Fibroblast of mammary gland (primary cell): ENCODE results near the gene NFIA.

Experiments used
- DNase-seq: peaks from one replicate; pipeline ENCODE4 v3.0.0-alpha.2; 2010; ENCODE audit warnings: low read depth
- H3K4me3 ChIP-seq: 2 replicates; pipeline ENCODE4 v1.5.1; 2011; ENCODE audit warnings: low read depth, mild to moderate bottlenecking, low read length, moderate library complexity; ENCODE audit not compliant: control insufficient read depth
- TF ChIP-seq, protein P1 (sequence below): conservative IDR thresholded peaks from 2 replicates; pipeline ENCODE4 v1.5.1; 2011; ENCODE audit warnings: low read depth, low read length, inconsistent platforms; ENCODE audit not compliant: control insufficient read depth, insufficient read depth

Gene NFIA

DNA sequence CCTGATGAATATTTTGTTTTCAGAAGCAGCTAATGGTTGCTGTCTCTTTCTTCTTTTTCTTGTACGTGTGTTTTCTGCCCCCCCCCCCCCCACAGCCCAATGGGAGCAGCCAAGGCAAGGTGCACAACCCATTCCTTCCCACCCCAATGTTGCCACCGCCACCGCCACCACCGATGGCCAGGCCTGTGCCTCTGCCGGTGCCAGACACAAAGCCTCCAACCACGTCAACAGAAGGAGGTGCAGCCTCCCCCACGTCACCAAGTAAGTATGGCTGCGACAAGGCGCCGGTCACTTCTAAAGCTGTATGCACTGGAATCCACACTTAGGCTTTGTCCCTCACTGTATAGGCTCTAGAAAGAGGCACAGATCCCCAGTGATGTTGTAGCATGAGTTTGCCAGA lies 324.1 kb downstream of the NFIA start:
- H3K4me3 ChIP-seq = no peak overlapping the region
- DNase-seq = no peak
- TF ChIP-seq, protein P1, sequence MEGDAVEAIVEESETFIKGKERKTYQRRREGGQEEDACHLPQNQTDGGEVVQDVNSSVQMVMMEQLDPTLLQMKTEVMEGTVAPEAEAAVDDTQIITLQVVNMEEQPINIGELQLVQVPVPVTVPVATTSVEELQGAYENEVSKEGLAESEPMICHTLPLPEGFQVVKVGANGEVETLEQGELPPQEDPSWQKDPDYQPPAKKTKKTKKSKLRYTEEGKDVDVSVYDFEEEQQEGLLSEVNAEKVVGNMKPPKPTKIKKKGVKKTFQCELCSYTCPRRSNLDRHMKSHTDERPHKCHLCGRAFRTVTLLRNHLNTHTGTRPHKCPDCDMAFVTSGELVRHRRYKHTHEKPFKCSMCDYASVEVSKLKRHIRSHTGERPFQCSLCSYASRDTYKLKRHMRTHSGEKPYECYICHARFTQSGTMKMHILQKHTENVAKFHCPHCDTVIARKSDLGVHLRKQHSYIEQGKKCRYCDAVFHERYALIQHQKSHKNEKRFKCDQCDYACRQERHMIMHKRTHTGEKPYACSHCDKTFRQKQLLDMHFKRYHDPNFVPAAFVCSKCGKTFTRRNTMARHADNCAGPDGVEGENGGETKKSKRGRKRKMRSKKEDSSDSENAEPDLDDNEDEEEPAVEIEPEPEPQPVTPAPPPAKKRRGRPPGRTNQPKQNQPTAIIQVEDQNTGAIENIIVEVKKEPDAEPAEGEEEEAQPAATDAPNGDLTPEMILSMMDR = no peak

DNA sequence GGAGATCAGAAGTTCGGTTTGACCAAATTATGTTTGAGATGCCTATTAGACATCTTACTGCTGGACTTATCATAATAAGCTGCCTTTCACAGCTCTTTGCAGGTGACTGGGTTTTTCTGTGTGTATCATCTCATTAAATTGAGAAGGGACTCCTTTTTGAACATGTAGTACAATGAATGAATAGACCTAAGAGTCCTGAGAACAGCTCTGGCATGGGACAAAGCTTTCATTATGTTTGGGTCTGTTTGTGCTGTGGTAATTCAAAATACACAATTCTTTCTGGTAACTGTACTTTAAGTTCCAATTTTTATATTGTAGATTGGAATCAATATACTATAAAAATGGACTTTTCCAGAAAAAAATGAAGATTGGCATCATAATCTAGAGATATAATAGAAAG lies 330.2 kb downstream of the NFIA start:
- no peak overlapping the region for H3K4me3 ChIP-seq
- DNase-seq = no peak
- TF ChIP-seq, protein P1 = no peak

DNA sequence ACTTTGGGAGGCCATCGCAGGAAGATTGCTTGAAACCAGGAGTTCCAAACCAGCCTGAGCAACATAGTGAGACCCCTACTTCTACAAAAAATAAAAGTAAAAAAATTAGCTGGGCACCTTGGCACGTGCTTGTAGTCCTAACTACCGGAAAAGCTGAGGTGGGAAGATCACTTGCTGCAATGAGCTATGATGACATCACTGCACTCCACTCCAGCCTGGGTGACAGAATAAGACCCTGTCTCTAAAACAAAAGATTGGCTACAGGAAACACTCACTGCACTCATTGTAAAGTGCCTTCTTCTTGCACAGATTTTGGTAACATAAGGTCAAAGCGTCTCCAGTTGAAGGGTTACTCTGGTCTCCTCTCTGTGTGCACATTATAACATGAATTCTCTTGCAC lies 336.8 kb downstream of the NFIA start:
- TF ChIP-seq, protein P1 = no peak
- no peak for DNase-seq
- no peak overlapping the region for H3K4me3 ChIP-seq

DNA sequence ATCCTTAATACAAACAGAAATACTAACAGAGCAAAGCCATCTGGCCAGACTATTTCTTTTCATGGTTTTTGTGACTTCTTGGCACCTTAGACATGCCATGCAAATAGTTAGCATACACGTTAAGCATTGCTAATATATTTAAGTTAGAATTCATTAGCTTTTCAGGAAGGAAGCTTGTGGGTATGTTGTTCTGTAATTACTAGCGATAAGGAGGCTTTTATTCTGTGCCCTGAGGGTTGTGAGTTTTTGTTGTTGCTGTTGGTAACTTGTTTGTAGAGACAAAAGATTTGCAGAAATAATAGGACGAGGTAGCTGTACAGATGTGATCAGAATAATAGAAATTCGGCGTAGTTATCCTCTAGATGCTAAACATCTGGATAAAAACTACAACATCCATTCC lies 337.3 kb downstream of the NFIA start:
- no peak for DNase-seq
- TF ChIP-seq, protein P1 = no peak
- no peak overlapping the region for H3K4me3 ChIP-seq

DNA sequence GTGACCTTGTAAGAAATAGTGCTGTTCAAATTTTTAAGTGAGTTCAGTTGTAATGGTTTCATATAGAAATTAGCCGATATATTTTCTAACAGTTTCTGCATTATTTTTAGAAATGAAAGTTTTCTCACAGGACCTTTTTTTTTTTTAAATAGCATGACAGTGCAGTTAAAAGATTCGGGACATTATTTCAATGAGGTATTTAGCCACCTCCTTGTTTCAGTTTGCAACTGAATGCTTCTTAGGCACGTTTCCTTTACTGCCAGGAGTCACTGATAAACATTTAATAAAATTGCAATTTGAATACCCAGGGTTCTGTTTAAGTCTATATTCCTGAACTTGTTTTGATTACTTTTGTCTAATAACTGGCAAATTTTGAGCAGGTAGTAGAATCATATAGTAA lies 337.9 kb downstream of the NFIA start:
- no peak overlapping the region for H3K4me3 ChIP-seq
- no peak for DNase-seq
- TF ChIP-seq, protein P1 = no peak

DNA sequence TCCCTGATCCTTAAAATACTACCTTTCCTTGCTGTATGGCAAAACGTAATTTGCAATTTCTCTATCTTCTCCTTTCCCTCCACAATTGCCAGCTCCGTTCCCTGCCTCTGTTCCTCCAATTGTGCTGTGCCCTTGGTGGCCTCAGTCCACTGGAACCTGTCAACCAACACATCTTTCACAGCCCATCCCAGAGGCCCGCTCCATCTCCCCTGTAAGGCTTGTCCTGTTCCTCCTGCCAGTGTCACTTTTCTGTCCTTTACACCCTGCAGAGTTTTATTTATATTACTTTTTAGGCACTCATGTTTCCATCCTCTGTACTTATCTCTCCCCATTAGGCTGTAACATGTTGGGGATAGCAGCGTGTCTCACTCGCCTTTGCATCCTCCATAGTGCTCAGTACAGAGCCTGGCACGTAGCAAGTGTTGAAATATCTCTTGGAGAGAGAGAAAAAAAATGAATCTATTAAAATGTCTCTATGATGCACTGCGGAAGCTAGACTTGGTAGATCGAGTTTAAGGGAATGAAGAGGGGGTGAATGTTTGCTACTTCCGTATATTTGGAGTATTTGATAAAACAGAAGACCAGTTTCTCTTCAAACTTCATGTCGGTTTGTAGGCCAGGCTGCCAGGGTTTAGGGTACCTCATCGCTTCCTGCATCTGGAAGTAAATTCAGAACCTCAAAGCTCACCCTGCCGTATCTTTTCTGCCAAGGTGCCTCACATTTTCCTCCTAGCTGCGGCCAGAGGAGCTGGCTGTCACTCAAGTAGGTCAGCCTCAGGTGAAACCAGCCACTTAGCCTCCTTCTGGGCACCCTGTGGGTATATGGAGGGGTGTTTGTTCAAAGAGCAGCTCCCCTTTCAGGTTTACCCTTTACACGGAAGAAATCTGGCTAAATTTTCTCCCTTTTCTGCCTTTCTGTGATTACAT lies 338.8 kb downstream of the NFIA start:
- TF ChIP-seq, protein P1 = no peak
- no peak for DNase-seq
- no peak overlapping the region for H3K4me3 ChIP-seq
